ENCODE data around the gene TMPRSS7. TPM values are rescaled to one million over a fixed set of nuclear protein-coding genes. Genes with fewer than 3 reads are reported as not detected.

TMPRSS7 gene
- total and polyA plus RNA-seq, 2 of the 8 experiments (the other 6 are each of a cell fraction or from before 2014, with no cell fraction given) = not detected

DNA sequence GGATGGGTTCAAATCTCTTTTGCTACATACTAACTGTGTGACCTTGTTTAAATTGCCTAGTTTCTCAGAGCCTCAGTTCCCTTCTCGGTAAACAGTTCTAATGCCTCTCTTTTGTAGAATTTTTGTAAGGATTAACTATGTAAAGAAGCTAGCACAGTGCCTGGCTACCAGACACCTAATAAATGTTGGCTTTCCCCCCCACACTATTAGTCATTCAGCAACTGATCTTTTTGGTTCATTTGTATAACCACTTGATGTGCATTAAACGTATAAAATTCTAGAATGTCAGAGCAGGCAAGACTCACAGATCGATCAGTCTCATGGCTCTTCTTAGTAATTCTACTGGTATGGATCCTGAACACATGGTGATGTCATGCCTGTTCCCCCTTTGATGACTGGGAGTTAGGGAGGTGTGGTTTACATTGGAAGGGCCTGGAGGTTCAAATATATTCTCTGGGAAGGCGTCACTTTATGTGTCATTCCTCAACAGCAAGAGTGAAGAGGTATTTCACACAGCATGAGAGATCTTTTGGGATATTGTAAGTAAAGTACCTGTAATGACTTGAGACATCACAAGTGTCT lies 29.4 kb upstream of the TMPRSS7 start:
- no peak overlapping the region for H4K91ac ChIP-seq (replicated peaks; ENCODE audit: insufficient read length, low read length)
- no peak overlapping the region for H3K4ac ChIP-seq (replicated peaks; ENCODE audit: insufficient read length, low read depth, low read length)
- no peak overlapping the region for H2BK20ac ChIP-seq (ENCODE audit: low read length)
- H4K8ac ChIP-seq (ENCODE audit: extremely low read depth, insufficient read depth, low read length) = no peak overlapping the region
- H2AK5ac ChIP-seq (ENCODE audit: low read depth, low read length) = no peak overlapping the region
- H3K27me3 ChIP-seq (replicated peaks in 1 of 4; ENCODE audit: control insufficient read depth in 3 of 4, extremely low read depth in 1 of 4, insufficient read depth in 3 of 4, low read length in 3 of 4) = peaks cover 0 to 11% (median 2%) of the 10 kb centered on the region in 4 experiments; a peak in 4 of 7 replicates
- no peaks in the 10 kb centered on the region for H3K9me3 ChIP-seq (ENCODE audit: insufficient read depth in 2 of 2, low read depth in 1 of 2, low read length in 1 of 2)
- ChIA-PET POLR2A (ENCODE audit: partially characterized antibody) (interaction anchor here (1.2 kb wide), 1 partner anchor 51 kb away, joined by 4 read pairs; no protein-coding TSS in a partner anchor), CTCF (ENCODE audit: partially characterized antibody) (interaction anchor here (8.4 to 21.3 kb wide), 2 partner anchors 7 to 15 kb away, joined by 70 to 384 read pairs; no protein-coding TSS in a partner anchor)
- H3K9ac ChIP-seq (replicated peaks in 1 of 4; ENCODE audit: extremely low read depth in 1 of 4, low read depth in 3 of 4, low read length in 3 of 4) = no peak overlapping the region
- no peak overlapping the region for H2BK12ac ChIP-seq (ENCODE audit: low read depth, low read length)
- no peak overlapping the region for H3K23ac ChIP-seq (ENCODE audit: insufficient read length)
- no peaks in the 10 kb centered on the region for H3K23me2 ChIP-seq (ENCODE audit: low read depth, low read length)
- H3K56ac ChIP-seq (replicated peaks; ENCODE audit: insufficient read length, low read depth, low read length) = no peak overlapping the region
- FAIRE-seq (no peak), DNase-seq (ENCODE audit: low read depth in 1 of 2, low spot score in 2 of 2) (no peak)
- 79% methylated on average over 4 of the region's 4 CpGs; no CpG with 5 or more reads in 1 of the 2 experiments for WGBS, 2 experiments (ENCODE audit: extremely low coverage in 1 of 2, insufficient coverage in 1 of 2, insufficient read length in 1 of 2, insufficient replicate concordance in 2 of 2, low coverage in 1 of 2, low lambda C conversion rate in 2 of 2, missing lambda C conversion rate in 1 of 2)
- no peak overlapping the region for H3K27ac ChIP-seq (ENCODE audit: low read depth, low read length)
- no peak overlapping the region for H2BK15ac ChIP-seq (ENCODE audit: low read length)
- no peaks in the 10 kb centered on the region for H3K79me1 ChIP-seq (ENCODE audit: low read depth, low read length)
- peaks cover 2 to 10% (median 5%) of the 10 kb centered on the region in 4 experiments; a peak in 5 of 7 replicates for H3K4me1 ChIP-seq (replicated peaks in 1 of 4; ENCODE audit: control insufficient read depth in 3 of 4, insufficient read depth in 4 of 4, low read length in 3 of 4)
- H2BK5ac ChIP-seq (ENCODE audit: low read depth, low read length) = no peak overlapping the region
- H3K4me2 ChIP-seq (ENCODE audit: insufficient read depth in 1 of 2, low read depth in 2 of 2, low read length in 2 of 2) = no peak overlapping the region
- no peak overlapping the region for H3K14ac ChIP-seq (ENCODE audit: insufficient read length)
- H3K18ac ChIP-seq (ENCODE audit: extremely low read depth, low read length) = no peak overlapping the region
- no peak overlapping the region for H4K5ac ChIP-seq (ENCODE audit: insufficient read length, low read depth, low read length)
- no peak for TF ChIP-seq BRCA1 (IDR thresholded peaks at IDR 0.05; ENCODE audit: low read depth, low read length)
- no peak for TF ChIP-seq YY1 (IDR thresholded peaks at IDR 0.05; ENCODE audit: low read depth, low read length)
- TF ChIP-seq RNF2 (IDR thresholded peaks at IDR 0.05; ENCODE audit: borderline replicate concordance, low read depth, low read length, missing control alignments, poor library complexity, severe bottlenecking) = no peak
- no peak for TF ChIP-seq POLR2AphosphoS5 (IDR thresholded peaks at IDR 0.05; ENCODE audit: low read depth, low read length)
- peaks cover 0 to 3% (median 1%) of the 10 kb centered on the region in 4 experiments; a peak in 3 of 8 replicates for H3K36me3 ChIP-seq (ENCODE audit: control insufficient read depth in 2 of 4, insufficient read depth in 4 of 4, low read length in 3 of 4)
- H3K4me3 ChIP-seq (ENCODE audit: extremely low read depth in 1 of 4, insufficient read depth in 2 of 4, low read depth in 3 of 4, low read length in 4 of 4) = no peak overlapping the region
- no peaks in the 10 kb centered on the region for H3K79me2 ChIP-seq (ENCODE audit: control insufficient read depth in 1 of 2, insufficient read depth in 2 of 2, low read length in 2 of 2)
- peaks cover 3% of the 10 kb centered on the region in 2 experiments for H4K20me1 ChIP-seq (replicated peaks in 1 of 2; ENCODE audit: control insufficient read depth in 1 of 2, insufficient read depth in 2 of 2, low read length in 2 of 2)
- no peak overlapping the region for H2AFZ ChIP-seq (ENCODE audit: low read length)
- no peak overlapping the region for H2BK120ac ChIP-seq (replicated peaks; ENCODE audit: low read depth, low read length)
